HAP-1 (cell line): ENCODE results near the gene FICD.

Experiments used
- DNase-seq, 2 experiments: peaks; one replicate each; pipeline ENCODE4 v3.0.0-alpha.2; 2016 to 2020; ENCODE audit warnings: low spot score in 2 of 2
- H3K27me3 ChIP-seq: fragments of 250-450 bp; sonication (Bioruptor Pico); 2 replicates; pipeline ENCODE4 v1.5.1; 2020; ENCODE audit warnings: low read depth, mild to moderate bottlenecking, moderate library complexity
- H3K36me3 ChIP-seq: fragments of 250-450 bp; sonication (Bioruptor Pico); replicated peaks from 2 replicates; pipeline ENCODE4 v1.5.1; 2020; ENCODE audit warnings: mild to moderate bottlenecking
- H3K4me1 ChIP-seq: fragments of 250-450 bp; sonication (Bioruptor Pico); 2 replicates; pipeline ENCODE4 v1.5.1; 2020; ENCODE audit warnings: mild to moderate bottlenecking
- H3K4me3 ChIP-seq: fragments of 250-450 bp; sonication (Bioruptor Pico); 2 replicates; pipeline ENCODE4 v1.5.1; 2020; ENCODE audit warnings: mild to moderate bottlenecking, moderate library complexity
- H3K9me3 ChIP-seq: fragments of 250-450 bp; sonication (Bioruptor Pico); 2 replicates; pipeline ENCODE4 v1.5.1; 2020; ENCODE audit warnings: mild to moderate bottlenecking, moderate library complexity
- in situ Hi-C: fragments of 300-500 bp; cut with MboI; formaldehyde crosslinking; loops from 3 replicates; pipeline ENCODE4 v1.14.3; 2020; ENCODE audit warnings: low sequenced_read_pairs, inconsistent platforms, mixed read lengths

Gene FICD

GRCh38 chr12:108559748-108560147 is 44.7 kb downstream of the FICD start:
- DNase-seq: no peak
- no peaks in the 10 kb centered on the region for H3K9me3 ChIP-seq
- H3K36me3 ChIP-seq: peaks cover 23% of the 10 kb centered on the region
- peaks cover 8% of the 10 kb centered on the region for H3K4me1 ChIP-seq
- in situ Hi-C loops: loop anchor here (10.0 kb wide), 2 partner anchors 245 to 535 kb away; partner anchors contain the start of genes ALKBH2 and UNG
- H3K27me3 ChIP-seq: no peaks in the 10 kb centered on the region
- H3K4me3 ChIP-seq: peak overlapping the region; percentile 86

GRCh38 chr12:108560321-108560721 is 45.2 kb downstream of the FICD start:
- in situ Hi-C loops: loop anchor here (10.0 kb wide), 2 partner anchors 244 to 534 kb away; partner anchors contain the start of genes ALKBH2 and UNG
- DNase-seq: no peak
- H3K36me3 ChIP-seq: peaks cover 28% of the 10 kb centered on the region

GRCh38 chr12:108560752-108561719 is 46.0 kb downstream of the FICD start, which contains the start of gene SART3:
Gene SART3, minus strand, starts transcription at chr12:108561173. Its CDS starts 19 bp downstream, at chr12:108561154.
- peak; percentile 82 to 87 for DNase-seq
- Histone ChIP-seq H3K4me3 (peak within 1 kb of the TSS; percentile 86), H3K9me3 (no peaks in the 10 kb centered on the region), H3K36me3 (peaks cover 34% of the 10 kb centered on the region), H3K27me3 (no peaks in the 10 kb centered on the region), H3K4me1 (peaks cover 8% of the 10 kb centered on the region)
- in situ Hi-C loops: loop anchor here (10.0 kb wide), 2 partner anchors 244 to 534 kb away; partner anchors contain the start of genes ALKBH2 and UNG

More at GRCh38 chr12:108560321-108560721, 45.2 kb downstream of the FICD start:
- Histone ChIP-seq H3K27me3 (no peaks in the 10 kb centered on the region), H3K4me3 (peak overlapping the region; percentile 86), H3K4me1 (peaks cover 8% of the 10 kb centered on the region), H3K9me3 (no peaks in the 10 kb centered on the region)

- peak in 1 of 2 experiments; percentile 17 for DNase-seq
- H3K4me1 ChIP-seq: peaks cover 8% of the 10 kb centered on the region
- H3K27me3 ChIP-seq: no peaks in the 10 kb centered on the region
- peak overlapping the region; percentile 86 for H3K4me3 ChIP-seq
- H3K9me3 ChIP-seq: no peaks in the 10 kb centered on the region
- peaks cover 40% of the 10 kb centered on the region for H3K36me3 ChIP-seq
- in situ Hi-C loops: loop anchor here (10.0 kb wide), 2 partner anchors 243 to 533 kb away; partner anchors contain the start of genes ALKBH2 and UNG
These were observed 46.8 kb downstream of the FICD start for GRCh38 chr12:108561852-108562347.

GRCh38 chr12:108562348-108563135 is 47.5 kb downstream of the FICD start, which contains the start of gene ISCU:
Gene ISCU, plus strand, starts transcription at chr12:108562596. Its CDS starts 27 bp downstream, at chr12:108562623.
- Histone ChIP-seq H3K4me1 (peaks cover 8% of the 10 kb centered on the region), H3K4me3 (peak within 1 kb of the TSS; percentile 86), H3K36me3 (peaks cover 44% of the 10 kb centered on the region), H3K9me3 (no peaks in the 10 kb centered on the region), H3K27me3 (no peaks in the 10 kb centered on the region)
- in situ Hi-C loops: loop anchor here (10.0 kb wide), 2 partner anchors 242 to 532 kb away; partner anchors contain the start of genes ALKBH2 and UNG
- DNase-seq: peak; percentile 90 to 98

- no peaks in the 10 kb centered on the region for H3K27me3 ChIP-seq
- H3K36me3 ChIP-seq: peaks cover 47% of the 10 kb centered on the region
- in situ Hi-C loops: loop anchor here (10.0 kb wide), 2 partner anchors 242 to 532 kb away; partner anchors contain the start of genes ALKBH2 and UNG
- peaks cover 8% of the 10 kb centered on the region for H3K4me1 ChIP-seq
- DNase-seq: peak; percentile 90 to 92
- H3K9me3 ChIP-seq: no peaks in the 10 kb centered on the region
- H3K4me3 ChIP-seq: peak overlapping the region; percentile 86
These were observed 48.2 kb downstream of the FICD start for GRCh38 chr12:108563136-108563803.

- H3K4me3 ChIP-seq: peak overlapping the region; percentile 86
- peaks cover 49% of the 10 kb centered on the region for H3K36me3 ChIP-seq
These were observed 48.7 kb downstream of the FICD start for GRCh38 chr12:108563804-108564151.

GRCh38 chr12:108564724-108565123 is 49.6 kb downstream of the FICD start:
- H3K27me3 ChIP-seq: no peaks in the 10 kb centered on the region
- DNase-seq: no peak
- no peaks in the 10 kb centered on the region for H3K9me3 ChIP-seq
- H3K36me3 ChIP-seq: peaks cover 49% of the 10 kb centered on the region
- in situ Hi-C loops: loop anchor here (5.0 to 10.0 kb wide), 3 partner anchors 53 to 530 kb away; partner anchors contain the start of genes ALKBH2 and UNG
- no peak overlapping the region for H3K4me3 ChIP-seq
- peaks cover 8% of the 10 kb centered on the region for H3K4me1 ChIP-seq

More at GRCh38 chr12:108563804-108564151, 48.7 kb downstream of the FICD start:
- DNase-seq: no peak
- Histone ChIP-seq H3K9me3 (no peaks in the 10 kb centered on the region), H3K27me3 (no peaks in the 10 kb centered on the region), H3K4me1 (peaks cover 8% of the 10 kb centered on the region)
- in situ Hi-C loops: loop anchor here (10.0 kb wide), 2 partner anchors 241 to 531 kb away; partner anchors contain the start of genes ALKBH2 and UNG

- Histone ChIP-seq H3K9me3 (no peaks in the 10 kb centered on the region), H3K4me1 (peaks cover 4% of the 10 kb centered on the region), H3K27me3 (no peaks in the 10 kb centered on the region), H3K4me3 (no peak overlapping the region), H3K36me3 (peaks cover 49% of the 10 kb centered on the region)
- in situ Hi-C loops: loop anchor here (5.0 to 10.0 kb wide), 3 partner anchors 52 to 530 kb away; partner anchors contain the start of genes ALKBH2 and UNG
- DNase-seq: no peak
These were observed 50.1 kb downstream of the FICD start for GRCh38 chr12:108565146-108565545.

- Histone ChIP-seq H3K4me1 (peaks cover 4% of the 10 kb centered on the region), H3K9me3 (no peaks in the 10 kb centered on the region), H3K27me3 (no peaks in the 10 kb centered on the region), H3K4me3 (no peak overlapping the region), H3K36me3 (peaks cover 49% of the 10 kb centered on the region)
- no peak for DNase-seq
- in situ Hi-C loops: loop anchor here (5.0 to 10.0 kb wide), 3 partner anchors 51 to 529 kb away; partner anchors contain the start of genes ALKBH2 and UNG
These were observed 50.9 kb downstream of the FICD start for GRCh38 chr12:108565976-108566375.

GRCh38 chr12:108566452-108566851 is 51.4 kb downstream of the FICD start:
- in situ Hi-C loops: loop anchor here (5.0 to 10.0 kb wide), 3 partner anchors 51 to 528 kb away; partner anchors contain the start of genes ALKBH2 and UNG
- Histone ChIP-seq H3K4me3 (no peak overlapping the region), H3K9me3 (no peaks in the 10 kb centered on the region), H3K36me3 (peaks cover 49% of the 10 kb centered on the region), H3K27me3 (no peaks in the 10 kb centered on the region), H3K4me1 (peaks cover 4% of the 10 kb centered on the region)
- DNase-seq: no peak
